GM23248 (cell line): Measurements from ENCODE around the gene NRG3. TPM values are rescaled to one million over a fixed set of nuclear protein-coding genes. Genes with fewer than 3 reads are reported as not detected.

Source experiments
- DNase-seq: peaks from one replicate; pipeline ENCODE4 v3.0.0-alpha.2; 2015
- H2AFZ ChIP-seq: fragments of 200-600 bp; sonication (generic); 2 replicates; pipeline ENCODE4 v1.6.1; 2016; ENCODE audit warnings: antibody characterized with exemption
- H3F3A ChIP-seq: fragments of 200-600 bp; sonication (generic); 2 replicates; pipeline ENCODE4 v1.6.1; 2016; ENCODE audit warnings: mild to moderate bottlenecking, antibody characterized with exemption, mixed run types; ENCODE audit not compliant: insufficient read depth
- H3K27ac ChIP-seq: fragments of 200-600 bp; sonication (generic); 2 replicates; pipeline ENCODE4 v1.5.1; 2016; ENCODE audit warnings: mild to moderate bottlenecking
- H3K27me3 ChIP-seq: fragments of 200-600 bp; sonication (generic); replicated peaks from 2 replicates; pipeline ENCODE4 v1.6.1; 2016; ENCODE audit warnings: mild to moderate bottlenecking; ENCODE audit not compliant: insufficient read depth
- H3K36me3 ChIP-seq: fragments of 200-600 bp; sonication (generic); 2 replicates; pipeline ENCODE4 v1.6.1; 2016; ENCODE audit warnings: low read depth, mild to moderate bottlenecking
- H3K4me1 ChIP-seq: fragments of 200-600 bp; sonication (generic); 2 replicates; pipeline ENCODE4 v1.6.1; 2016; ENCODE audit warnings: mild to moderate bottlenecking; ENCODE audit not compliant: insufficient read depth
- H3K4me2 ChIP-seq: fragments of 200-600 bp; sonication (generic); one replicate; pipeline ENCODE4 v1.6.1; 2016; ENCODE audit warnings: mild to moderate bottlenecking; ENCODE audit not compliant: unreplicated experiment
- H3K4me3 ChIP-seq: fragments of 200-600 bp; sonication (generic); 2 replicates; pipeline ENCODE4 v1.5.1; 2016; ENCODE audit warnings: mild to moderate bottlenecking
- H3K79me2 ChIP-seq: fragments of 200-600 bp; sonication (generic); 2 replicates; pipeline ENCODE4 v1.6.1; 2016; ENCODE audit warnings: mild to moderate bottlenecking; ENCODE audit not compliant: insufficient read depth
- H3K9ac ChIP-seq: fragments of 200-600 bp; sonication (generic); 2 replicates; pipeline ENCODE4 v1.6.1; 2016; ENCODE audit warnings: mild to moderate bottlenecking
- H3K9me2 ChIP-seq: fragments of 200-600 bp; sonication (generic); 2 replicates; pipeline ENCODE4 v1.6.1; 2016; ENCODE audit warnings: mixed run types, mild to moderate bottlenecking, moderate library complexity; ENCODE audit not compliant: insufficient read depth
- H3K9me3 ChIP-seq: fragments of 200-600 bp; sonication (generic); one replicate; pipeline ENCODE4 v1.6.1; 2017; ENCODE audit warnings: low read depth
- H4K20me1 ChIP-seq: fragments of 200-600 bp; sonication (generic); 2 replicates; pipeline ENCODE4 v1.6.0; 2016; ENCODE audit not compliant: insufficient read depth
- EZH2 ChIP-seq: fragments of 200-600 bp; sonication (generic); IDR thresholded peaks from 2 replicates; pipeline ENCODE4 v1.6.1; 2018; ENCODE audit warnings: antibody characterized with exemption, mild to moderate bottlenecking; ENCODE audit not compliant: insufficient read depth, poor library complexity, severe bottlenecking
- EZH2phosphoT487 ChIP-seq: fragments of 200-600 bp; sonication (generic); IDR thresholded peaks from 2 replicates; pipeline ENCODE4 v1.6.1; 2018; ENCODE audit warnings: antibody characterized with exemption, moderate library complexity, mild to moderate bottlenecking, low read depth; ENCODE audit not compliant: insufficient read depth
- WGBS, 2 experiments: methylation state at CpG; one replicate each; pipeline ENCODE4 v1.1.6; 2015 to 2017; ENCODE audit warnings: low lambda C conversion rate in 2 of 2, low coverage in 1 of 2; ENCODE audit errors: missing lambda C conversion rate in 2 of 2; 5-methylcytosine and 5-hydroxymethylcytosine counted together
- in situ Hi-C: fragments of 300-500 bp; cut with MboI; formaldehyde crosslinking; loops from 2 replicates; pipeline ENCODE4 v1.15.0; 2020
- polyA plus RNA-seq: library from polyadenylated mRNA; unstranded; fragments of >200 nt; fragmentation: Nextera tagmentation; extraction: Ambion mirVana; gene quantifications from 2 replicates; pipeline ENCODE4 v1.2.1, GENCODE V29; 2016
- total RNA-seq: library from RNA; depleted of rRNA; stranded (reverse); fragments of >200 nt; shearing (Covaris generic); gene quantifications from 2 replicates; pipeline ENCODE4 v1.2.3, GENCODE V29; 2014

The NRG3 gene
- total and polyA plus RNA-seq, 2 experiments from 2014 or later = not detected

GRCh38 chr10:82072124-82072523, 197.1 kb downstream of the NRG3 start:
- Histone ChIP-seq H3K27me3 (no peaks in the 10 kb centered on the region), H4K20me1 (no peaks in the 10 kb centered on the region), H3K4me3 (no peak overlapping the region), H3K36me3 (no peaks in the 10 kb centered on the region), H3K9me2 (no peaks in the 10 kb centered on the region), H3K9ac (no peak overlapping the region), H2AFZ (no peak overlapping the region), H3K79me2 (no peaks in the 10 kb centered on the region), H3K4me2 (no peak overlapping the region), H3K4me1 (no peaks in the 10 kb centered on the region), H3K27ac (no peak overlapping the region), H3F3A (no peaks in the 10 kb centered on the region), H3K9me3 (peaks cover 3% of the 10 kb centered on the region)
- no peak for DNase-seq
- TF ChIP-seq EZH2phosphoT487 = no peak
- TF ChIP-seq EZH2 = no peak
- 32 to 38% methylated on average over 4 of the region's 4 CpGs for WGBS, 2 experiments
- in situ Hi-C loops = no loop called here

- Histone ChIP-seq H3F3A (no peaks in the 10 kb centered on the region), H3K9me3 (no peaks in the 10 kb centered on the region), H3K36me3 (no peaks in the 10 kb centered on the region), H3K27ac (no peak overlapping the region), H3K4me3 (no peak overlapping the region), H3K9me2 (no peaks in the 10 kb centered on the region), H2AFZ (no peak overlapping the region), H3K9ac (no peak overlapping the region), H3K27me3 (no peaks in the 10 kb centered on the region), H3K4me1 (no peaks in the 10 kb centered on the region), H3K4me2 (no peak overlapping the region), H4K20me1 (no peaks in the 10 kb centered on the region), H3K79me2 (no peaks in the 10 kb centered on the region)
- no peak for DNase-seq
- WGBS, 2 experiments = 18 to 20% methylated on average over 3 of the region's 3 CpGs
- in situ Hi-C loops = no loop called here
- TF ChIP-seq EZH2phosphoT487 (no peak), EZH2 (no peak)
Observed at GRCh38 chr10:82075605-82076004, 200.6 kb downstream of the NRG3 start.

GRCh38 chr10:82084496-82084895, 209.5 kb downstream of the NRG3 start:
- no peaks in the 10 kb centered on the region for H3K4me1 ChIP-seq
- no peak overlapping the region for H3K27ac ChIP-seq
- no peaks in the 10 kb centered on the region for H3K79me2 ChIP-seq
- no peak overlapping the region for H3K4me3 ChIP-seq
- WGBS, 2 experiments = 11 to 12% methylated on average over 2 of the region's 2 CpGs
- no peak overlapping the region for H3K9ac ChIP-seq
- in situ Hi-C loops = no loop called here
- TF ChIP-seq EZH2phosphoT487 (no peak), EZH2 (no peak)
- no peaks in the 10 kb centered on the region for H3K36me3 ChIP-seq
- H3K4me2 ChIP-seq = no peak overlapping the region
- H4K20me1 ChIP-seq = no peaks in the 10 kb centered on the region
- no peak overlapping the region for H2AFZ ChIP-seq
- no peaks in the 10 kb centered on the region for H3K27me3 ChIP-seq
- H3K9me3 ChIP-seq = no peaks in the 10 kb centered on the region
- no peak for DNase-seq
- H3F3A ChIP-seq = no peaks in the 10 kb centered on the region
- no peaks in the 10 kb centered on the region for H3K9me2 ChIP-seq

DNA sequence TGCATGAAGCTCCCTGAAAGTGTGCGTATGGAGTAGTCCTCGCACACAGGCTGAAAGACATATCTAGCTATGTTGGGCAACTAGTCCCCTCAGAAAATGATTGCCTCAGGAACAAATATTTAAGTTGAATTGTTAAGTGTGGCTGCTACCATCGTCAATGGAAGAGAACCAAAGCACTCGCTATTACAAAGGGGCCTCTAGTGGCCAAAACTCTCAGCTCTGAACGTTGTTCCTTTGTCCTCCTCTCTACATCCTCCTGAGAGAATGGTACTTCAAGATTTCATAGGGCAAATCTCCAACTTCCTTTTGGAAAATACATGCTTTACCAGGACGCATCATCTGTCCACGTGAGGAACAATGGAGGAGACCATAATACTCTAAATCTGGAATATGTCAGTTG, 209.9 kb downstream of the NRG3 start:
- H3K36me3 ChIP-seq = no peaks in the 10 kb centered on the region
- 30 to 36% methylated on average over 7 of the region's 7 CpGs for WGBS, 2 experiments
- TF ChIP-seq EZH2phosphoT487 = no peak
- TF ChIP-seq EZH2 = no peak
- in situ Hi-C loops = no loop called here
- no peak overlapping the region for H3K9ac ChIP-seq
- H3K9me2 ChIP-seq = no peaks in the 10 kb centered on the region
- H3K79me2 ChIP-seq = no peaks in the 10 kb centered on the region
- no peaks in the 10 kb centered on the region for H4K20me1 ChIP-seq
- no peaks in the 10 kb centered on the region for H3F3A ChIP-seq
- H3K9me3 ChIP-seq = no peaks in the 10 kb centered on the region
- no peak overlapping the region for H3K27ac ChIP-seq
- H3K4me2 ChIP-seq = no peak overlapping the region
- no peaks in the 10 kb centered on the region for H3K4me1 ChIP-seq
- no peak for DNase-seq
- H3K27me3 ChIP-seq = no peaks in the 10 kb centered on the region
- H2AFZ ChIP-seq = no peak overlapping the region
- no peak overlapping the region for H3K4me3 ChIP-seq

DNA sequence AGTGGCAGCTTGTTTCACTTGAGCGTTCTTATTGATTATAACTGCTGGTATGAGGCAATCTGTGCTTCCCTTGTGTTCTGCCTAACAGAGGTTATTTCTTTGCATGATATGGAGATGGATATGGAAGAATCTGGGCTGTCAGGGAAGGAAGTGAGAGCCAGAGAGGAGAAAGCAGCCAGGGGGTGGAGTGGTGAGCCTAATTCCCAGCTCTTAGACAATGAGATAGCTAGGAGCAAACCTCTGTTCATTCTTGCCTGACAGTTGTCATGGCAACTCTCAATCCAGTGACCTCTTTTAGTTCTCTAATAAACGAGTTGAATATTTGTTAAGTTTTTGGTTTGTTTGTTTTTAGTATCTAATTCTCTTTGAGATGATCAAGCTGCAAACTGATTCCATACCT, 214.3 kb downstream of the NRG3 start:
- Histone ChIP-seq H3K4me1 (no peaks in the 10 kb centered on the region), H3K9me2 (no peaks in the 10 kb centered on the region), H3K4me2 (no peak overlapping the region), H4K20me1 (no peaks in the 10 kb centered on the region), H3K79me2 (no peaks in the 10 kb centered on the region), H3K4me3 (no peak overlapping the region), H3K36me3 (no peaks in the 10 kb centered on the region), H2AFZ (no peak overlapping the region), H3K9me3 (no peaks in the 10 kb centered on the region), H3K27ac (no peak overlapping the region), H3F3A (no peaks in the 10 kb centered on the region), H3K9ac (no peak overlapping the region), H3K27me3 (no peaks in the 10 kb centered on the region)
- in situ Hi-C loops = no loop called here
- TF ChIP-seq EZH2 (no peak), EZH2phosphoT487 (no peak)
- no peak for DNase-seq
- WGBS, 2 experiments = 6% methylated on average over 2 of the region's 2 CpGs
